HG03064 (cell line): Measurements from ENCODE around the gene DQX1.

Source experiments
- ATAC-seq: cut with Tn5 transposase; IDR thresholded peaks from one replicate; pipeline ENCODE4 v1.9.1; 2021; ENCODE audit warnings: low read depth; ENCODE audit not compliant: unreplicated experiment

The DQX1 gene

DNA sequence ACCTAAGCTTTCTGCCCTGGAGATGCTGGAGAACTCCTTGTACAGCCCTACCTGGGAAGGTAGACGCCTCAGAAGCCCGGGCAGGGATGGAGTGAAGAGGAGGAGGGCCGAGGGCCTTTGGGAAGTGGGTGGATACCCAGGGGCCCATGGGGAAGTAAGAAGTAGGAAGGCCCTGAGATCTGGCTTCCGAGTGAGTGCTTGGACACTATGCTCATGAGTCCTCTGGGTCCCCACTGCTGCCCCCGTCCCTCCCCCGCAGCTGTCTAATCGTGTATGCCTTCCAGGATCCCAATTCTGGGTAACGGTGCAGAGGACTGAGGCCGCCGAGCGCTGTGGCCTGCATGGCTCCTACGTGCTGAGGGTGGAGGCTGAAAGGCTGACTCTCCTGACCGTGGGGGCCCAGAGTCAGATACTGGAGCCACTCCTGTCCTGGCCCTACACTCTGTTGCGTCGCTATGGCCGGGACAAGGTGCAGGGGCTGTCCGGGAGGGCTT, 29.6 kb upstream of the DQX1 start:
- ATAC-seq: no peak

DNA sequence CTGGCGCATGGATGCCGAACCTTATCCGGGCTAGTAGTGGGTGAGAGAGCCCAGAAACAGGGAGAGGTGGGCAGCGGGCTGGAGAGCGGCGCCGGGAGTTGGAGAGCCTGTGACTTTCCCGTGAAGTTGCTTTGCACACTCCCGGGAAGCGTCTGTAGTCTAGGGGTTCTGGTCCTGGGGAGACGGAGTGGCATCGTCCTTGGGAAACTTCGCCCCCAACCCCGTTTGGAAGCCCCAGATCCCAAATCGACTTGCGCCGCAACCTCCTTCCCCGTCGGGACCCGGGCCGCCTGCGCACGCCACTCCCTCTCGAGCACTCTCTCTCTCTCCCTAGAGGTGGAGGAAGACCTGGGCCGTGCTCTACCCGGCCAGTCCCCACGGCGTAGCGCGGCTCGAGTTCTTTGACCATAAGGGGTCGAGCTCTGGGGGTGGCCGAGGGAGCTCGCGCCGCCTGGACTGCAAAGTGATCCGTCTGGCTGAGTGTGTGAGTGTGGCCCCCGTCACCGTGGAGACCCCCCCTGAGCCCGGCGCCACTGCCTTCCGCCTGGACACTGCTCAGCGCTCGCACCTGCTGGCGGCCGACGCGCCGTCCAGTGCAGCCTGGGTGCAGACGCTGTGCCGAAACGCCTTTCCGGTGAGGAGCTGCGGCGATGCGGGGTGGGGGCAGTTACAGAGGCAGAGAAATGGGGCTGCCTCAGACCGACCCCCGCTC, 28.9 kb upstream of the DQX1 start:
- no peak for ATAC-seq

DNA sequence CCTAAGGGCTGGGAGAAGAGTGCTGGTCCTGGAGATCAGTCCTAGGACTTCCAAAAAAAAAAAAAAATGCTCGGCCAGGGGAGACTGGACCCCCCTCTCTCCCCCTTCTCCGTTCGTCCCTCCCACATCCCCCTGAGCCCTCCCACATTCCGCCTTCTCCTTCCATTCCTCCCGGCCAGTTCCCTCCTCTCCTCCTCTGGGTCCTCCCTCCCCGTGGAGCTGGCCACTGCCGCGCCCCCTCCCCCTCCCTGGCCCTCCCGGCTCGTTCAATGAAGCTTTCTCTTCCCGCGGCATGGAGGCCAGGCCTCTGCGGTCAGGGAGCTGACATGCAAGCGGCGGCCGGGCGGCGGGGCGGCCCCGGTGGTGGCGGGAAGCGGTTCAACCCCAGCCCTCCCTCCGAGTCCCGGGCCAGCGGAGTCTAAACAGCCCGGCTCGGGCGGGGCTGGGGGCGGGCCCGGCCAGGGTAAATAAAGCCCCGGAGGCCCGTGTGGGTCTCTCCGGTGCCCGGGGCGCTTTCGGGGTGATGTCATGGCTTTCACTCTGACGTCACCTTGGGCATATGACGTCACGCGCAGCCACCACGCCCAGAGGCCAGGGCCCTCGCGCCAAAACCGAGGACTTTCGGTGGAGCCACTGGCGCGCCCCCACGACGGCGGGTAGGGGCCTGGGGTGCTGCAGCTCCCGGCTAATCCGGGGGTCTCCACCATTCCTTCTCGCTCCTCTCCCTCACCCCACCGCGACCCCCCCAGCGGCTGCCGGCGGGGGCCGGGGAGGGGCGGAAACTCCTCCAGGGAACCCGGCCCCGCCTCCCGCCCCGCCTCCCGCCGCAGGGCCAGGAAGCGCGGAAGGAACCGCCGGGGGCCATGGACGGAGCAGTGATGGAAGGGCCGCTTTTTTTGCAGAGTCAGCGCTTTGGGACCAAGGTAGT, 28.1 kb upstream of the DQX1 start, which contains the start of the genes DOK1 and LOXL3:
Gene DOK1 (plus strand): TSS at position 829 of the 928 bp plus-strand sequence. CDS start 35 bp downstream, at position 864.
Gene LOXL3 (minus strand): TSS at position 51 of the 928 bp plus-strand sequence. CDS start 1,308 bp downstream, outside the sequence.
- peak; percentile 55 for ATAC-seq

DNA sequence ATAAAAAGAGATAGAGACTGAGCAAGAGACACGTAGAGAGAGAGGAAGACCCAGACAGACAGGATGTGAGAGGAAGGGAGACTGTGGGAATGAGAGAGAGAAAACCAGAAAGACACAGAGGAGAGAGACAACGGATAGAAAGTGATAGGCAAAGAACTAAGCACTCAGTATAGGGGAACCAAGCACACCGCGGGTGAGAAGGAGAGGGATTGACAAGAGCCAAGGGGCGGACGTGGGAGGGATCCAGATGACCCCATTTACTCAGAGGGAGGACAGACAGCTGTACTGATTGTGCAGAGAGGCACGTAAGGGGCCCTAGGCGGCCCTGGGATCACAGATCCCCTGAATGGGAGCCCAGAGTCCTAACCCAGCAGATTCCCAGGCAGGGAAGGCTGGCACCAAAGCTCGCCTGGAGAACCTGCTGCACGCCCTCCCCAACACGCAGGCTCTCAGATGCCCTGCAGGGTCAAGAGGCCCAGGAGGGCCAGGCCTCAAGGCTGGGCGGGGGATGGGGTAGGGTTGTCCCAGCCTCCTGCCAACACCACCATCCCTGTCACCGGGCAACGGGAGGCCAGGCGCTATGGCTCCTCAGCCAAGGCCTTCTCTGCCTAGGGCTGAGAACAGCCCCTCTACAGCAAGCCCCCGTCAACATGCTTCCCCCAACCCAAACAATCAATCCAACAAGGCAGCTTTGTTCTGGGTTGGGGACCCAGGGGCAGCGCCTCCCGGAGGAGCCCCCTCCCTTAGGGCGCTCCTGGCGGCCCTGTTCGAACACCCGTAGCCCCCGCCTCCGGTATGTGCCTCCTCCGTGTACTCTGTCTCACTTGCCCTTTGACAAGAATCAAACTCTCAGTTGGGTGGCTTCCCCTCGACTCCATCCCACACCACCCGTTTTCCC, 27.1 kb upstream of the DQX1 start:
- no peak for ATAC-seq

DNA sequence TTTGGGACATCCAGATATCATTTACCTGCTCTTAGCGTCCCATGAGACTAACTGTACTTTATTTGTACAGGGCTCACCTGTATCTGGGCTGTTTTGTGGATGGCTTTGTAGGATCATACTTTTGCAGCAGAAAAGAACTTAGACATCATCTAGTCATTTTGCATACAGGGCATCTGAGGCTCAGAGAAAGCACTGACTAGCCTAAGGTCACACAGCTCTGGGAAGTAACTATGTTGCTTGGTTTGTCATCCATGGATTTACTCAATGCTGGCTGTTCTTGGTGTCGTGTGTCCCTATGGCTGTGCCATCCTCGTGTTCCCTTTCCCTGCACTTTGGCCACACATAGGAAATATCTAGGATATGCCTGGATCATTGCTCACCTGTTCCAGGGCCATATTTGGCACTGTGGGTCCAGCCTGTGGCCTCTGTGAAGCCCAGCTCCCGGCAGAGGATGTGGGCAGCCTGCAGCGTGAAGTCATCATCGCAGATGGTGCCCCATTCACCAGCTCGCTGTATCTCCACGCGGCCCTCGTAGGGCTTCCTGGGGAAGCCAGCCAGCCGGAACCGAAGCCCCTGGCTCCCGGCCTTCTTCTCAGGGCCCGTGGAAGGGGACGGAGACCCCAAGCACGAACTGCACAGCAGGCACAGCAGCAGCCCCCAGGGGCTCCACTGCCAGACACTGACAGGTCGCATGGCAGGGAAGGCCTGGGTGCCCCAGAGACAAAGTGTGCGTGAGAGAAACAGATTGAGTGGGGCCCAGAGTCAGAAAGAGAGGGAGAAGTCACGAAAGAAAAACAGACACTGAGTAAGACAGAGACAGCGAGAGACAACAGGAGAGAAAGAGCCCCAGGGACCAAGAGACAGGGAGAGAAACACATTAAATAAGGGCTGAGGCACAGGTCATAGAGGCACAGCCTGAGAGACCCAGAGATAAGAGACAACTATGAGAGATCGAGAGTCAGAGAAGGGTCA, 26.2 kb upstream of the DQX1 start:
- no peak for ATAC-seq

DNA sequence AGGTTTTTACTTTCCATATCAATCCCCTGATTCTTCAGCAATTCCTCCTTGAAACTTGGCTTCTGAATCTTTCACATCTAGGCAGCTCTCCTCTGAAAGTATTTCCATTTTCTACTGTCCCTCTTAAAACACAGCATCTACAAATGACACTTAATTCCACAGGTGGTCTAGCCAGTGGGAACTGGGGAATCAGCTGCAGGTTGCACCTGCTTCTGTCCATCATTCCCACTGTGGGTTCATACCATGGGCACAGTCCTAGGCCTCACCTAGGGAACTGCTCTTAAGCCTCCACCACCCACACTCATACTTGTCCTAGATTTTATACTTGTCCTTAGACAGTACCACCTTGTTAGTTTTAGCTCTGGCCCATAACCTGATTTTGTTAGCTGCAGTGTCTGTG, 25.5 kb upstream of the DQX1 start:
- no peak for ATAC-seq

DNA sequence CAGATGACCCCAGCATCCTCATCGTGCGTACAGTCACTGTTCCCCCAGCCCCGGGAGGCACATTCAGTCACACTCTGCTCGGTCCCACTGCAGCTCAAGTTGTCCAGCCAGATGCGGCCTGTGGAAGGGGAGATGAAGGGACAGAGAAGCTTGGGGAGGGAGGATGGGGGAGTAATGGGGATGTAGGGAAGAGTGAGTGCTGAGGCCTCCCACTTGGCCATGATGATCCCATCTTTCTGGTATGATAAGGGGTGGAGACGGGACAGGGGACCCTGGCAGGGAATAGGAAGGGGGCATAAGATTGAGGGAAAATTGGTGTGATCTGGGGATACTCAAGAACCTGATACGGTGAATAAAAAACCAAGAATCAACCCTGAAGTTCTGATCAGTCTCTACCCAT, 24.2 kb upstream of the DQX1 start:
- ATAC-seq: no peak

DNA sequence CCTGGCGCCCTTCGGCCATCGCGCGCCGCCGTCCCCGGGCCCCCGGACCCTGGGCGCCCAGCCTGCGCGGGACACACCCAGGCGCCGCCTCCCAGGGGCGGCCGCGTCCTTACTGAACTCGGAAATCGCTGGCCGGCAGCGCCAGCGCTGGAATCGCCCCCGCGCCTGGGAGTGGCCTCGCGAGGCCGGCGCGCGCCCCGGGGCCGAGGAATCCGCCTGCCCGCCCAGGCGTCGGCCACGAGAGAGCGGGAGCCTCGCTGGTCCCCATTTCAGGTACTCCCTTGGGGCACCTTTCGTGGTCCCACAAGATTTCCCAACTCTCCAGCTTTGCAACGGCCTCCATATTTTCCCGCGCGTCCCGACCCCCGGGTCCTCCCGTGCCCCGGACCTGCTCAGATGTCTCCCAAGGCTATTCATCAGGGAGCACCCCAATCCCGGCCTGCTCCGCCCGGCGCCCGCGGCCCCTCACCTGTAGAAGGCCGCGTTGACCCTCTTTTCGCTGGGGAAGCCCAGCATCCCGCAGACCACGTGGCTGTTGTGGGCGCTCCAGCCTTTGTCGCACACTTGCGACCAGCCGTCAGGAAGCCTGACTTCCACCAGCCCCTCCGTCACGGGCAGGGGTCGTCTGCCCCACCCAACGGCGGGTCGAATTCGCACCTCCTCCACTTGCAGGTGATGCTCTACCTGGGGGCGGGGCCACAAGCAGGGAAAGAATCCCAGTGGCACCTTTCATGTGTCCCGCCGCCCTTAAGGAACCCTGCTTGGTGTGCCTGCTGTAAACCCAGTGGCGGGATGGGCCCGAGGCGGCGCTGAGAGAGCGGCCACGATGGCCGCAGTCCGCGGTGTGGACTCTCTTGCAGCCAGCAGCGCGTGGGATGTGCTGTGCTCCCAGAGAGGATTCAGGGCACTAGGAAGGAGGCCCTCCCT, 23.1 kb upstream of the DQX1 start:
- ATAC-seq: no peak

DNA sequence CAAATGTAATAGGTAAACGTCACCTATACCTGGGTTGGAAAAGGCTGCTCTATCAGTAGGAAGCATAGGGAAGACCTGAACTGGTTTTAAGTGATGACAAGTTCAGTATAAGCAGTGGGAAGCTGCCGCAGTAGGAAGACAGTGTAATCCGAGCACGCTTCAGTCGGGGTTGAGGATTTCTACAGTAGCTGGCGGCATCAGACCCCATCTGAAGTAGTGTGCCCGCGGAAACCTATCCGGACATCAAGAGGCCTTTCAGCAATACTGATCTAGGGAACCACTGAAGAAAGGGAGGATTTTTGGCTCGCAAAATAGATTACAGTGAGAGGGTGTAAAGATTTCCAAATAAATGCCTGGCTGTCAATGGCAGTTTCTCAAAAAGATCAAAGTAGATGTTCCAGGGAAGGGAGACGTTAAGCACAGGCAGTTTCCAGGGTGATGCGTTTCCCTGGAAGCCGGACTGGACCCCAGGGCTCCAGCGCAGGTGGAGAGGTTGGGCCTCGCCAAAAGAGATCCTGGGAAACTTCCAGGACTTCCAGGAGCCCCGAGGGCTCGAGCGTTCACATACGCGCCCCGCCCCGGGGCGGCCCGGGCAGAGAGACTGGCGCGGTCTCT, 22.4 kb upstream of the DQX1 start:
- ATAC-seq: no peak

DNA sequence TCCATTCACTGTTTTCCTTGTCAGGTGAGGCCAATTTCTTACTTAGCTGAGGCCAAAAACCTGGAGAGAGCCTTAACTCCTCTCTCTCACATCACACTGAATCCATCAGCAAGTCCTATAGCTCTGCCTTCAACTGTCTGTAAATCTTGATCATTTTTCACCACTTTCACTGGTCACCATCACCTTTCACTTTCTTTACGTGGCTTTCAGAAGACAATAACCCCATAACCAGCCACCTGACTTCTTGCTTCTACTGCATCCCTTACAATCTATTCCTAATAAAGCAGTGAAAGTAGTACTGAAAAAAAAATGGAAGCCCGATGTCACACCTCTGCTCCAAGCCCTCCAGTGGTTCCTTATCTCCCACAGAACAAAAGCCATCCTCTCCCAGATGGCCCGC, 20.0 kb upstream of the DQX1 start:
- ATAC-seq: no peak

DNA sequence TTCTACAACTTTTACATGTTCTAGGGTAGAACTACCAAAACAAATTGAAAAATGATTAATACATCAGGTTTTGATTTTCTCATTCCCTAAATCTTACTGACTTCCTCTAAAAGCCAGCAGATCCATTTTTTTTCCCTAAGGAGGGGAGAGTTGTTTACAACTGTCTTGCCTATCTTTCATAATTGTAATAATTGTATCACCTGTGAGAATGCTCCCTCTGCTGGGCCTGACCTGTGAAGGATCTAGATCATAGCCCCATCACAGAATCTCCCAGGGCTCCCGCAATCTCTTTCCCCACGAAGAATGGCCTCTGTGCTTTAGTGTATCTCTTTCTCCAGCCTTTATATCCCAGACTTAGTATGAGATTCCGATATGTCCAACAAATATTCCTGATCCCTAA, 18.6 kb upstream of the DQX1 start:
- no peak for ATAC-seq

DNA sequence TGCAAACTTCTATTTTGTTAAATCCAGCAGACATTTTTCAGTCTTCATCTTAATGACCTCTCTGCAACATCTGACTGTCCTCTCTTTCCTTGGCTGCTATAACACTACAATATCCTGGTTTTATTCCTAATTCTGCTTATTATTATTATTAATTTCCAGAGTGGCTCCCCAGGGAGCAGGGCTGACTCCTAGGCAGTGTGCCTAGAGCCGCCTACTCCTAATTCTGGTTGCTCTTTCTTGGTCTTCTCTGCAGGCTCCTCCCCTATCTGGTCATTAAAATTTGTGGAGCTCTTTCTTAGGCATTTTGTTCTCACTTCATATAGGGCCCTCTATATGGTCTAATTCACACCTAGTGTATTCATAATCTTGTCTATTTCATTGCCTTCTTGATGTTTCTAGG, 16.9 kb upstream of the DQX1 start:
- no peak for ATAC-seq

DNA sequence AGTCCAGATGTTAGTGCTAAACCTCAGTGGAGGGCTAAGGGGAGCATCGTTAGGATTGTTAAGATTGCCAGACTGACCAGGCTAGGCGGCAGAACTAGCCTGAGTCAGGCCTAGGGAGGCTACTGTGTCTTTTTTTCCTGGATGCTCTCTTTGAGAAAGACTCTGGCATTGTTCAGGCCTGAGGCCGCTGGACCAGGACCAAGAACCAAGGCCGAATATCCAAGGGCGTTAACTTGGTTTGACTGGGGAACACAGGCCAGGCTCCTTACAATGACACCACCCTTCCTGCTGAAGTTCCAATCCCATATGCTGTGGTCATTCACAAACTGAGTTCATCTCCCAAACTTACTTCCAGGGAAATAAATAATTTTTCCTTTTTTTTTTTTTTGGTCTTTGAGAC, 14.3 kb upstream of the DQX1 start:
- ATAC-seq: no peak

DNA sequence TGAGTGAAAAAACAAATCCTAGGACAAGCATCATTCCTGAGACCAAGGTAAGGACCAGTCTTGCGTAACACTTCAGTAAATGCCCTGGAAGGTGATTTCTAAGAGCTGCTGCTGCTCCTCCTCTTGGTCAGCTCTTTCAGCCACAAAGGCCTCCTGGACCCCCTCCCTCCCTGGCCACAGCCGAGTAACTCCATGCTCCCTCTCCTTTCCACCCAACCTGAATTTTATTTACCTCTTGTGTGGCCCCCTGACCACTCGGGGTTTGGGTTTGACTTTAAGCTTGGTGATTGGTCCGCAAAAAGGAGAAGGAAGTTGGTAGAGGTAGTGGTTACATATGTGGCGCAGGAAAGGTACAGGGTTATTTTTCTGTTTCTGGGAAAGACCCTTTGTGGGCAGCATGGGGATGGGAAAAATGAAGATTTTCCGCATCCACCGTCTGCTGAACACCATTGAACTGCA, 12.9 kb upstream of the DQX1 start:
- ATAC-seq: no peak

DNA sequence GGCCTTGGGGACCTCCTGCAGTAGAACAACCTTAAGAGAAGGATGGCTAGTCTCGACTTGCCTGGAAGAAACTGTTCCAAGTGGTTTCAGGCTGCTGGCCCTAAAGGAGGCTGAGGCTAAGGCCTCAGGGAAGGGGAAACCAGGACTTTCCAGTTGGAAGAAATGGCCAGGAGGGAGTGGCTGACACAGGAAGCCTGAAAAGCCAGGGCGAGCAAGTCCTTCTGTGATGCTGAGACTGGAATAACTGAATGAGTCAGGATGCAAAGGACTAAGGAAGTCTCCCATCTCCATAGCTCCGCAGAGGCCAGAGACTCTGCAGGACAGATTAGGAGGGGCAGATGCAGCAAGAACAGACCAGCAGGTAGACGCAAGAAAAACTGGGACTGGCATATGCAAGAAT, 11.1 kb upstream of the DQX1 start:
- no peak for ATAC-seq

DNA sequence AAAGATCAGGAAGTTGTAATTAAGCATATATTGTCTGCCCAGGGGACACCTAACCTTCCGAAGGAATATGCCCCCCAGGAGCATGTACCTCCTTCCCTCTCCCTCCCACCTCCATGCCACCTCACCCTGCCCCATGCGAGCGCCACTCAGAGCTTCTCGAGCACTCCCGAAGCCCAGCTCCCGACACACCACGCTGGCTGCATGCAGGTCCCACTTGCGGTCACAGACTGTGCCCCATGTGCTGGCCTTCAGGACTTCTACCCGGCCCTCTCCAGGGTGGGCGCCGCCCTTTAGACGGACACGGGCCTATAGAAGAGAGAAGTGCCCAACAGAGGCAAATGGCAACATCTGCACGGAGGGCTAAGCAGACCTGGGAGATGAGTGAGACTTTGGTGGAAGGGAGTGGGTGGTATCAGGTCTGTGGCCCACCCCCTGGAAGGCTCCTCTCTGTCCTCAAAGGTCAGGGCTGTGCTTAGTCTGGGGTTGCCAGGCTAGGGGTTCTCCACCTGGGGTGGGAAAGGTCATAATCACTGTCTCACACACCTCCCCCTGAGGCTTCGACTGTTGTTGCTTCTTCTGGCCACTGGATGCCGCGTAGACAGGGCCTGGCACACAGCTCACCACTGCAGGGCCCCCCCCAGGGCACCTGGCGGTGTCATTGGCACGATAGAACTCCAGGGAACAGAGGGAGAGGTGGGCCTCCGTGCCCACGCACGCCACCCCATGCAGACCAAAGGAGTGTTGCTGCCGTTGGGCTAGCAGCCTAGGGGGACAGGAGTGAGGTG, 10.3 kb upstream of the DQX1 start:
- ATAC-seq: no peak

DNA sequence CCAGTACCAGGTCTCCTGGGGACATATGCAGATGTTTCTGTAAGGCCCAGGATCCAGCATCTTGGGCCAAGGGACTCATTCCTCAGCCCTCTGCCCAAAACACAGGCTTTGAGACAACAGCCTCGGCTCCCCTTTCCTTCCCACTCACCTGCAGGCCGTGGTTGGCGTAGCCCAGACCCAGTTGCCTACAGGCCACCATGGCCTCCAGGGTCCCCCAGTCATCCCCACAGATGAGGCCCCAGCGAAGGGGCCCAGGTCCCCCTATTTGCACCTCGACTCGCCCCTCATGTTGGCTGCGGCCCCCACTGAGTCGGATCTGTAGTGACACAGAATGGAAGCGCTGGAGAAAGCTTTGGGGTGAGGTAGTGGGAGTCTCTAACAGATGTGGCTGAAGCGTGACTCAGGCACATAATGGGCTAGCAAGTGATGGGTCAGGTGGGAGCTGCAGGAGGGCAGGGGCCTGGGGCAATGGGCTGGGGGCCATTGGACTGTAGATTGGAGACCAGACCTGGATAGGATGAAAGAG, 9.5 kb upstream of the DQX1 start:
- ATAC-seq: no peak
